GM18517 (cell line): ENCODE results near the gene DSCAM.

Source experiments
- ATAC-seq: cut with Tn5 transposase; IDR thresholded peaks from one replicate; pipeline ENCODE4 v1.9.1; 2021; ENCODE audit warnings: mild to moderate bottlenecking, moderate library complexity; ENCODE audit not compliant: unreplicated experiment

Gene DSCAM

DNA sequence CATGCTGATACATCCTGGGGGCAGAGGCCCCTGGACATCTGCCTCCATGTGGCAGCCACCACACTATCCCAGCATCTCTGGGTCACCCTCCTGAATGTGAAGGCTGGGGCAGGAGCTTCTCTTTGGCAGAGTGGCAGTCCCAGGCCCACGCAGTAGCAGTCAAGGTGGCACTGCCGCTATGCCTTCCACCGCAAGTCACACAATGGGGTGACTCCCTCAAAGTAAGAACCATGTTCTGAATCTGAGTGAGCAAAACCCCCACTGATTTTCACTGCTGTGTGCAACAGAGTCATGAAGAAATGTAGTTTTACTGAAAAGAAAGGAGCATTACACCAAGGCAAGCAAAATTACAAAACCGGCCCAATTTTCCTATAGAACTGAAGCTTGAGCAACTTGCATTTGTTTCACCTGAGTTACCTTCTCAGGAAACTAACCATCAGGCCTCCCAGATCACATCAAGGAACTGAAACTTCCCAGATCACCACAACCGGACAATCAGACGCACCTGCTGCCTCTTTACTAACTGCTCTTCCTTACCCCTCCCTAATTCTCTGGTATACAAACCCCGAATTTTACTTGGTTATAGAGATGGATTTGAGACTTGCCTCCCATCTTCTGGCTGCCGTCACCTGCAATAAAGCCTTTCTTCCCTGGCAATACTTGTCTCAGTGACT lies 877.1 kb downstream of the DSCAM start:
- no peak for ATAC-seq

DNA sequence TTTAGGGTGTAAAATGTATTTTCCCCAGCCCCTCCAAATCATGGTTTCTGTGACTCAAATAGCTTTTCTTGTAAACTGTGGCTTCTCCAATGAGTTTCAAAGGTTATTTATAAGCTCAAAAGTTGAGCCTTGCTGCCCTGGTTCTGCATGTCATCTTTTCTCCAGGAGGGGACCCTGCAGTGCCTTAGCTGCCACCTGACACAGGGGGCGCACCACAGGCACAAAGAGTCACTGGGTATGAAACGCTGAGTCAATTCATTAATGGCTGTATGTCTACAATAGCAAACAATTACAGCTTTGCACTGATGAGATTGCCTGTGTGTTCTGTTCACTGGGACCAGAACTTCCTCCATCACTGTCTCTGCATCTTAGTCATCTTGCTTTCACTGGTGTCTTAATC lies 878.9 kb downstream of the DSCAM start:
- no peak for ATAC-seq

- ATAC-seq, result no peak
Measured at GRCh38 chr21:39966786-39967185, 880.2 kb downstream of the DSCAM start.

DNA sequence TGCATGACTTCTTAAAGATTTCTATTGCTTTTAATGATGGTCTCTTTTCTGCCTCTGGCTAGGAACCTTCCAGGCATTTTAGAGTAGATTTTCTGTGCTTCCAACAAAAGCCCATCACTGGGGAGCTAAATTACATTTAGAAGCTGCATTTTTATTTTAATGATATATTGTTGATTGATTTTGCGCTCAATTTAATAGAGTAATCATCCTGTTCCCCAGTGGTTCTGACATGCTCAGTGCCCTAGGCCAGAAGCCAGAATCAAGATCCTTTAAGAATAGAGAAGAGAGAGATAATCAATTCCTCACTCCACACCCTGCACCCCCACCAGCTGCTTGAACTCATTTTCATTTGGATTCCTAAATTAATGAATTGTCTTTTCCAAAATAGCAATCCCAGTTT lies 881.9 kb downstream of the DSCAM start:
- no peak for ATAC-seq

DNA sequence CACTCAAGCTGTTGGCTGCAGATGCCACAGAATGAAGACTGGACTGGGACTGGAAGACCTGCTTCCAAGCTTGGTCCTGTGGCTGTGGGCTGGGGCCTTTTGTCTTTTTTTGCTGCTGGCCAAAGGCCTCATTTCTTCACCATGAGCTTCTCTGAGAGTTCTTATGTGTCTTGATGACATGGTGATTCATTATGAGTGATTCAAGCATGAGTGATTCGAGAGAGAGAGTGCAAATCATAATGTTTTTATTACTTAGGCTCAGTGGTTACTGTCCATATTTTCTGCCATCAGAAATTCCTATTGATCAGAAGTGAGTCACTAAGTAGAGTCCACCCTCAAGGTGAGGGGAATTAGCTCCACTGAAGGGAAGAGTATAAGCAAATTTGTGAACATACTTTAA lies 885.7 kb downstream of the DSCAM start:
- no peak for ATAC-seq
